IPS DF 4.7 (cell line): ENCODE measurements around the gene TMEM121.

Source experiments
- DNase-seq: peaks from one replicate; pipeline ENCODE4 v3.0.0-alpha.2; 2013; ENCODE audit warnings: low spot score; ENCODE audit errors: extremely low read depth

Gene TMEM121

DNA sequence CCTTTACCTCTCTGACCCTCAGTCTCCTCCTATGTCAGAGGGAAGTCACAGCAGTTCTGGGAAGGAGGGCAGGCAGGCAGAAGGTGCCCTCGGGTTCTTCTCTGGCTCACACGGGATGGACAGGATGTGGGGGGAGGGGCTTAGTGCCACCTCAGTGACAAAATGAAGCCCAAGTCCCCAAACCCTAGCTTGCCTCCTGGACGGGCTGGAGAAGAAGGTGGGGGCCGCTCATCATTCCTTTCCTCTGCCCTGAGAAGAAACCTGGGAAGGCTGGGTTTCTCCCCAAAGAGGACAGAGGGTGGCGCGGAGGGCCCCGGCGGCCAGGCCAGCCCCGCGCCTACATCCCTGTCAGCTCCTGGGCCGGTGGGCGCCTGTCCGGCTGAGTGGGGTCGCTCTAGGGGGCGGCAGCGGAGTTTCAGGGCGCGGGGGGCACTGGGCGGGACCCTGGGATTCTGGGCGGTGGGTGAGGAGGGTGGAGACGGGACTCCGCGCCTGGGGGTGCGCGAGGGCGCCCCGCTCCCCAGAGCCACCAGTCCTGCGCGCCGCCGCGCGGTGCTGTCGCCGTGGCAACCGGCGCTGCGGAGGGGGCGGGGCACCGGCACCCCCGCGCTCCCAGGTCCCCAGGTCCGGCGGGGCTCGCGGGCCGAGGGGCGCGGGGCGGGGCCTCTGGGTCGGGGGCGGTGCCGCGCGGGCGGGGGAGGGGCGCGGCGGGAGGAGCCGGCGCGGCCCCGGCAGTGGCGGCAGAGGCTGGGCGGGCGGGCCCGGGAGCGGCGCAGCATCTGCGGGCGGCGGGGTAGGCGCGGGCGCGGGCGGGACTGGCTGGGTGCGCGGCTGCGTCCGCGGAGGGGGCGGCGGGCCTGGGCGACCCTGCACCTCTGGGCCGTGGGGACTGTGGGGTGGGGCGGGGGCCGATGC, at the start of gene TMEM121:
TMEM121 (plus strand) TSS at position 723 of the 915 bp plus-strand sequence. CDS start 2,252 bp downstream, outside the sequence.
- no peak for DNase-seq

DNA sequence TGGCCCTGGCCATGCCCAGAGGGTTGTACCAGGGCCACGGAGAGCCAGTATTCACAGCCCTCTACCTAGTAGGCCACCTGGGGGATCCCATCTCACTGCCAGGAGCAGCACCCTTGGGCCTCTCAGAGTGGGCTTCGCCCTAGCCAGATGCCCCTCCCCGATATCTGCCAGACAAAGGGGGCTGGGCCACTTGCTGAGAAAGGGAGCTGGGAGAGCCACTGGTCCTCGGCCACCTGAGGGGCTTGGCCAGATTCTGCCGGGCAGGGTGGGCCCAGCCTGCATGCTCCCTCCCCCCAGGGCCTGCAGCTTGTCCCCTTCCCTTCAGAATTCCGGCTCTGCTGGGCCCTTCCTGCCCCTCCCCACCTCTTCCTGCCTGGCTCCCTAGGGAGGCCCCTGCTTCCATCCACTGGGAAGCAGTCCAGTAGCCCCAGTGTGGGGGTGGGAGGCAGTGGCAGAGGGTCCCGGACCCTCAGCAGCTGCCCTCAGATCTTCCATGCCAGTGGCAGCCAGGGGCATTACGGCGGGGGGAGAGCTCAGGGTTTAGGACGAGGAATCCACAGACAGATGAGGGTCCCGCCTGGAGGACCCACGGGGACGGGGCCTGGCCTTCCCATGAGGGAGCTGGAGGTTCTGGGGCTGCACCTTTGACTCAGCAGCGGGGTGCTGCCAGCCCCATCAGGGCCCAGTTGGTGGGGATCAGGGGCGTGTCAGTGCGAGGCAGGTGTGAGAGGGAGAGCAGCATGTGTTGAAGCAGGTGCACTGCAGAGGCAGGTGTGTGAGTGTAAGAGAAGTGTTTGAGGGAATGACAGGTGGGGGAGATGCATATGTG, 49.3 kb upstream of the TMEM121 start:
- DNase-seq, result no peak

- no peak for DNase-seq
Observed at GRCh38 chr14:105477660-105478397, 48.6 kb upstream of the TMEM121 start.

- no peak for DNase-seq
Observed at GRCh38 chr14:105478398-105479251, 47.8 kb upstream of the TMEM121 start.

- DNase-seq, result no peak
Observed at GRCh38 chr14:105479431-105480158, 46.8 kb upstream of the TMEM121 start.

GRCh38 chr14:105480199-105480746, 46.1 kb upstream of the TMEM121 start:
- DNase-seq, result no peak

DNA sequence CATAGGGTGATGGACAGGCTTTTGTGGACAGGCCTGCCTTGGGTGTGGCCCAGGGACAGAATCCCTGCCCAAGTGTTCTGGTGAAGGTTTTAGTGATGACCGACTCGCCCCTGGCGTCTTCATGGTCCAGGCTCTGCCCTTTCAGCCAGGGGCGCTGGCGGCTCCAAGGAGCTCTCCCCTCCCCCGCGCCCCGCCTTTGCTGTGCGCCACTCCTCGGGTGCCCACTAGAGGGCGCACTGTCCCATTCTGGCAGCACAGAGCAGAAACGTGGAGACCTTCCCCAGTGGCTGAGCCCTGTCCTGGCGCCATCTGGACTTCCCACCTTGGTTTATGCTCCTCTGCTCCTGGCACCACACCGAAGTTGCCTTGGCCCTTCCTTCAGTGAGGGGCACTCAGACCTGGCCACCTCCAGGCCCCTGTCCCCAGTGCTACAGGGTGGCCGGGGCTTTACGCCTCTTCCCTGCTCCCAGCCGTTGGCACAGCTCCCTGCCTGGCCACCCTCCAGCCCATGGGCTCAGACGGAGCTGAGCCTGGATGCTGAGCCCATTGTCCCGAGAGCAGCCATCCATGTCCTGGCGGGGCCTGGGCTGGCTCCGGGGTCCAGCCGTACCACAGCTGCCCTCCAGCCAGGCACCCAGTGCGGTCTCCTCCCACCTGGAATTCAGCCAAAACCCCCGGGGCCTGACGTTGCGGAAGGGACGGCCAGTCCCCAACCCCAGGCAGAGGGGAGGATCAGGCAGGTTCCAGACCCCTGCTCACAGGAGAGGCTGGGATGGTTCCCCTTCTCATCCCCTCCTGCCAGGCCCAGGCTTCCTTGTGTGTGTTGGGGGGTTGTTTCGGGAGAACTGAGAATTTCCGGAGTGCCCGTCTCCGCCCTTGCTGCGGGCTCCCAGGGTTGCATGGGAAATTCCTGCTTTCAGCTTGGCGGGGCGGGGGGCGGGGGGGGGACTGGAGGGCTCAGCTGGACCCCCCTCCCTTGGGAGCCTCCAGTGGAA, 45.3 kb upstream of the TMEM121 start:
- peak; percentile 53 for DNase-seq

GRCh38 chr14:105481886-105482457, 44.4 kb upstream of the TMEM121 start:
- DNase-seq, result peak; percentile 41

- no peak for DNase-seq
Observed at GRCh38 chr14:105482486-105483110, 43.8 kb upstream of the TMEM121 start.

GRCh38 chr14:105483300-105484068, 42.9 kb upstream of the TMEM121 start:
- no peak for DNase-seq

DNA sequence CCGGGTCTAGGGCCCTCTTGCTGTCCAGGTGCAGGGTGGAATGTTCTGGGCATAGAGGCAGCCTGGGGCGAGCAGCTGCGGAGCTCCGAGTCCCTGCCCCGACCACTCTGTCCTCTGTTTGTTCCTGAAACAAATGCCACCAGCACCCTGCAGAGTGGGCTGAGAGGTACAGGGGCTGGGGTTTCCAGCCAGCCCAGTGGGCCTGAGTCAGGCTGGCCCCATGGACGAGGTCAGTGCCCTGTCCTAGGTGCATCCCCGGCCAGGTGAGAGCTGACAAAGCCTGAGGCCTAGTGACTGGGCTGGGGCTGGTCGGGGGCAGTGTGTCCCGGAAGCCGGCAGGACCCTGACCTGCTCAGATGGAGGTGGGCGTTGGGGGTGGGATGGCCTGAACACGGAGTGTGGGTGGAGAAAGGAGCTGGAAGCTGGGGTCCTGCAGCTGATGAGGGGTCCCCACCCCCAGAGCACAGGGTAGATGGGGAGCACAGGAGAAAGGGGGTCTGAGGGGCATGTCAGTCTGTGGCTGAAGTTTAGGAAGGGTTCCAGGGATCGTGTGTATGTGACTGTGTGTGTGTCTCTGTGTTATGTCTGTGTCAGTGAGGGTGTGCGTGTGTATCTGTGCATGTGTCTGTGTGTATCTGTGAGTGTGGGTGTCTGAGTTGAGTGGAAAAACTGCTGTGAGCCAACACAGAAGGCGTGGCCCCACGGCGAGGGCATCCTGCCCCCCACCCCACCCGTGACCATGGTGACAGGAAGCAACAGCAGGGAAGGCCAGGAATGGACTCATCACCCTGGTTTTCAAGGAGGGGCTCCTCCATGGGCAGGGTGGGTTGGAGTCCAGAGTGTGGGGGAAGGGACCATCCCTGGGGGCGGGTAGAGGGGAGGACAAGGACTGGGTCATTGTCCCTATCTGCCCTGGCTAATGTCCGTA, 42.0 kb upstream of the TMEM121 start:
- DNase-seq, result no peak

DNA sequence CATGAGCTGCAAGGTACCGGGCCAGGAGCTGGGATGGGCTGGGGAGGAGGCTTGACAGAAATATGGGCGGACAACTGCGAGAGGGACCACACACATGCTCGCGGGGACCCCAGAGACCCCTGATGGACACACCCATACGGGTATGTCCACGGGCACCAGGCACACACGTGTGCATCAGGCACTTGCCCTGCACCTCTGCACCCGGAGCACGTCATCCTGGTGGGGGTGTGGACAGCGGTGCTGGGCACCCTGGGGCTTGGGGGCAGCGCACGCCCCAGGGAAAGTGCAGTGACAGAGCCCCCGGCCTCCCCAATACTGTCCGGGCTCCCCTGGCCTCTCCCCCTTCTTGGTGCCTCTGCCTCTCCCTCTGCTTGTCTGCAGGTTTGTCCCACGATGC, 41.4 kb upstream of the TMEM121 start:
- DNase-seq, result no peak

GRCh38 chr14:105485739-105486162, 40.6 kb upstream of the TMEM121 start:
- DNase-seq, result peak; percentile 28

- no peak for DNase-seq
Observed at GRCh38 chr14:105486163-105486973, 40.0 kb upstream of the TMEM121 start, which contains the start of gene CRIP1. TSS of gene CRIP1 (plus strand) at chr14:105486886. CDS start at chr14:105487260, 374 bp downstream.
